Cardiac fibroblast (primary cell): ENCODE data around the gene PLSCR2.

ENCODE experiments used
- DNase-seq, 2 donors: peaks; one replicate each; pipeline versions ENCODE4 v3.0.0 to v3.0.0-alpha.2; 2010; ENCODE audit warnings: low read depth in 2 of 2
- H3K4me3 ChIP-seq, 2 donors: replicated peaks in 1 of 2; 1 replicate in 1 of 2; 2 replicates in 1 of 2; pipeline ENCODE4 v1.5.1; 2011; ENCODE audit warnings: low read depth in 2 of 2, low read length in 2 of 2, mild to moderate bottlenecking in 2 of 2, moderate library complexity in 1 of 2
- CTCF ChIP-seq: IDR thresholded peaks from one replicate; pipeline ENCODE4 v1.5.1; 2011; ENCODE audit warnings: low read depth, mild to moderate bottlenecking, low read length, inconsistent platforms

The PLSCR2 gene

GRCh38 chr3:146469150-146470017, at the start of gene PLSCR2:
Gene PLSCR2, minus strand, starts transcription at chr3:146469561. Its CDS starts 9,657 bp downstream, at chr3:146459904.
- peak within 1 kb of the TSS; percentile 21 to 59 for H3K4me3 ChIP-seq
- peak; percentile 23 to 24 for DNase-seq
- no peak for TF ChIP-seq CTCF

GRCh38 chr3:146517684-146518435, 48.5 kb upstream of the PLSCR2 start:
- no peak for TF ChIP-seq CTCF
- no peak for DNase-seq
- H3K4me3 ChIP-seq = no peak overlapping the region

- DNase-seq = no peak
- no peak overlapping the region for H3K4me3 ChIP-seq
- no peak for TF ChIP-seq CTCF
Measured at GRCh38 chr3:146513386-146514051, 44.2 kb upstream of the PLSCR2 start.

GRCh38 chr3:146511402-146512134, 42.2 kb upstream of the PLSCR2 start:
- H3K4me3 ChIP-seq = no peak overlapping the region
- TF ChIP-seq CTCF = no peak
- no peak for DNase-seq

GRCh38 chr3:146507331-146508120, 38.2 kb upstream of the PLSCR2 start:
- TF ChIP-seq CTCF = no peak
- no peak for DNase-seq
- no peak overlapping the region for H3K4me3 ChIP-seq
